ENCODE measurements around the gene PKDCC. TPM values are rescaled to one million over a fixed set of nuclear protein-coding genes. Genes with fewer than 3 reads are reported as not detected.
A peak's percentile ranks its signal among the peaks of the same experiment; 100 is the strongest.

Gene PKDCC
- total RNA-seq, 4 donors from 2014 or later, result 152 to 246 (median 186) TPM

DNA sequence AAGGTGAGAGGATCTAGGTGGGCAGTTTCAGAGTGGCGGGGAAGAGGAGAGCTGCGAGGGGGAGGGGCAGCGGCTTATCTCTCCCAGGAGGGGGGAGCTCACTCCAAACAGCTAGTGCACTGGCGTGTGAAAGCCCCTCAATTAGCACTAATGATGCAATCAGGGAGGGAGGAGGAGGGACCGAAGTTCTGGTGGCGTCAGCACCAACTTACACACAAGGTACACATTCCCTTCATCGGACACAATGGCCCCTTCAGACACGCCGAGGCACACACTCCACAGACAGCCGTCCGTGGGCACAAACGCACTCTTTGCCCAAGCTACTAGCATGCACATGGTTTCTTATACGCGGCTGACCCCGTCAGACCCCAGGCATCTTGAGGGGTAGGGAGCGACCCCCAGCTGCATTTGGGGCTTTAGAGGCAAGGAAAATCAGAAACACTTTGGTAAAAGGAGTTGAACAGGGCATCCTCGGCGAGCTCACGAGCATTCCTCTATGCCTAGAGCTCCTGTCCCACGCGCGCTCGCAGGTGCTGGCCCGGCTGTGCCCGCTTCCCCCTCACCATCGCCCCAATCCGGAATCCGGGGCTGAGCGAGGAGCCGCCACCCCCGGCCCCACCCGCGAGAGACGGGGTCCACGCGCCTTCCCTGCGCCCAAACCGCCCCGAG lies 868 bp upstream of the PKDCC start:
- intact Hi-C loops (cut with DNase I; ENCODE audit: low total_unique reads), result loop anchor here (2.0 to 5.0 kb wide), 2 partner anchors 80 to 315 kb away; partner anchors contain the start of gene COX7A2L
- in situ Hi-C loops (cut with MboI; ENCODE audit: low sequenced_read_pairs in 4 of 4), result no loop called here
- ATAC-seq, result peak in 1 of 2 donors; percentile 3
- Histone ChIP-seq H3K27me3 (no peaks in the 10 kb centered on the region), H3K36me3 (no peaks in the 10 kb centered on the region), H3K4me1 (peaks cover 12 to 27% of the 10 kb centered on the region in 2 donors), H3K4me3 (peak overlapping the region; percentile 73 to 90 (median 85)), H3K27ac (peak overlapping the region; percentile 88 to 94 (median 94)), H3K9me3 (no peaks in the 10 kb centered on the region)
- no peak for TF ChIP-seq POLR2A (IDR thresholded peaks at IDR 0.05)
- TF ChIP-seq, protein P1, sequence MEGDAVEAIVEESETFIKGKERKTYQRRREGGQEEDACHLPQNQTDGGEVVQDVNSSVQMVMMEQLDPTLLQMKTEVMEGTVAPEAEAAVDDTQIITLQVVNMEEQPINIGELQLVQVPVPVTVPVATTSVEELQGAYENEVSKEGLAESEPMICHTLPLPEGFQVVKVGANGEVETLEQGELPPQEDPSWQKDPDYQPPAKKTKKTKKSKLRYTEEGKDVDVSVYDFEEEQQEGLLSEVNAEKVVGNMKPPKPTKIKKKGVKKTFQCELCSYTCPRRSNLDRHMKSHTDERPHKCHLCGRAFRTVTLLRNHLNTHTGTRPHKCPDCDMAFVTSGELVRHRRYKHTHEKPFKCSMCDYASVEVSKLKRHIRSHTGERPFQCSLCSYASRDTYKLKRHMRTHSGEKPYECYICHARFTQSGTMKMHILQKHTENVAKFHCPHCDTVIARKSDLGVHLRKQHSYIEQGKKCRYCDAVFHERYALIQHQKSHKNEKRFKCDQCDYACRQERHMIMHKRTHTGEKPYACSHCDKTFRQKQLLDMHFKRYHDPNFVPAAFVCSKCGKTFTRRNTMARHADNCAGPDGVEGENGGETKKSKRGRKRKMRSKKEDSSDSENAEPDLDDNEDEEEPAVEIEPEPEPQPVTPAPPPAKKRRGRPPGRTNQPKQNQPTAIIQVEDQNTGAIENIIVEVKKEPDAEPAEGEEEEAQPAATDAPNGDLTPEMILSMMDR (IDR thresholded peaks at IDR 0.05 in 4 of 5, conservative IDR thresholded peaks at IDR 0.05 in 1 of 5), result no peak
- DNase-seq, result no peak

DNA sequence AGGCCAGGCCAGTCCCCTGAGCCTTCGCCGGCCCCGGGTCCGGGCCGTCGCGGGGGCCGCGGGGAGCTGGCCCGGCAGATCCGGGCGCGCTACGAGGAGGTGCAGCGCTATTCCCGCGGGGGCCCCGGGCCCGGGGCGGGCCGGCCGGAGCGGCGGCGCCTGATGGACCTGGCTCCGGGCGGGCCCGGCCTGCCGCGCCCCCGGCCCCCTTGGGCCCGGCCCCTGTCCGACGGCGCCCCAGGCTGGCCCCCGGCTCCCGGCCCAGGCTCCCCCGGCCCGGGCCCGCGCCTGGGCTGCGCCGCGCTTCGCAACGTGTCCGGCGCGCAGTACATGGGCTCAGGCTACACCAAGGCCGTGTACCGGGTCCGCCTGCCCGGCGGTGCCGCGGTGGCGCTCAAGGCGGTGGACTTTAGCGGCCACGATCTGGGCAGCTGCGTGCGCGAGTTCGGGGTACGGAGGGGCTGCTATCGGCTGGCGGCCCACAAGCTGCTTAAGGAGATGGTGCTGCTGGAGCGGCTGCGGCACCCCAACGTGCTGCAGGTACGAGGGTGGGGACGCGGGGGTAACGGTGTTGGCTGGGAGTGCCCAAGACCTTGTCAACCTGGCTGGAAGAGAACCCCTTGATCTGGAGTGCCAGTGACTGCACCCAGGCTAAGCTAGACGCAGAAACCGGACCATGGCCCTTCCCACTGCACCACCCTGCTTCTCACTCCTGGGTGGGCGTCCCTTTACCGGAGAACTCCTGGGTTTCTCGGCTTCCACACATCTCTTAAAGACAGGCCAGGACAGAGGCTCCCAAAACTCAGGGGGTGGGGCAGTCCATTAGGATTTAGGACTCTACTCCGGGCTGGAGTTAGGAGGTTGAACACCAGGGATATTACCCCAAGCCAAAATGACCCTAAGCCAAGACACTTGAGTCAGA lies 739 bp downstream of the PKDCC start:
- Histone ChIP-seq H3K9me3 (no peaks in the 10 kb centered on the region), H3K36me3 (no peaks in the 10 kb centered on the region), H3K4me3 (peak overlapping the region; percentile 74 to 86 (median 80)), H3K27ac (peak overlapping the region; percentile 94 to 99 (median 98)), H3K4me1 (peaks cover 27 to 42% of the 10 kb centered on the region in 2 donors), H3K27me3 (no peaks in the 10 kb centered on the region)
- in situ Hi-C loops (cut with MboI; ENCODE audit: low sequenced_read_pairs in 4 of 4) (no loop called here), intact Hi-C loops (cut with DNase I; ENCODE audit: low total_unique reads) (loop anchor here (1.0 to 5.0 kb wide), 2 partner anchors 122 to 314 kb away; partner anchors contain the start of gene COX7A2L)
- ATAC-seq (peak; percentile 11), DNase-seq (no peak)
- TF ChIP-seq, protein P1 (IDR thresholded peaks at IDR 0.05 in 4 of 5, conservative IDR thresholded peaks at IDR 0.05 in 1 of 5), result no peak
- TF ChIP-seq POLR2A (IDR thresholded peaks at IDR 0.05), result no peak

DNA sequence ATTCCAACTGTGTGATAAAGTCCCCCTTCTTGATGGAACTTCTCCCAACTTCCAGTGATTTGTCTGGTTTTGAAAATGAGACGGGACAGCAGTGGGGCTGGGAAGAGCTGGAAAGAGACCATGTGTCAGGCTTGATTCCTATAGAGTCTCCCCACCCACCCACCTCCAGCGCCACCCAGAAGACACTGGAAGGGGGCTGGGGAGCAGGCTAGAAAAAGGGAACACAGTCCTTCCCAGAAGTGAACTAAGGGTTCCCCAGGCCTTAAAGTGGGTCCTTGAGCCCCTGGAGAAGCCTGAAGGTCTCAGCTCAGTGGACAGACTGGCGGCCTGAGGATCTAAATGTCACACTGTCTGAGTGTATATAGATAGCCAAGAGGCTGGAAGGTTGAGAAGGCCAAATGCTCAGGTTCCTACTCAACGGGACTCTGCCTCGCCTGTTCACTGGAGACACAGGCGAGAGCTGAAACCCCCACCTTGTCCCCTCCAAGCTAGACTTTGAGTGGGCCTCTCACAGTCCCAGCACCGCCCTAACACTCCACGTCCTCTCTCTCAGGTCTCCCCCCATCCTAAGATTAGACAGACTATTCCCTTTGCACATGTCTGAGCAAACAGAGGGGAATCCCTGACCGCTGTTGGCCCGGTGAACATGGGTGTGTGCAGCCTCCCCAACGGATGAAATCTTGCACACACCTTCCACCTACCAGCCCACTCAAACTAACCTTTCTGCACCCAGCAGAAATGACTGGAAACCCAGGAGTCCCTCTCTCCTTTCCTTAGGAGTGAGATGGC lies 1.6 kb downstream of the PKDCC start:
- peak; percentile 2 to 15 for ATAC-seq

More for the DNA sequence above, 1.6 kb downstream of the PKDCC start:
- Histone ChIP-seq H3K27ac (peak overlapping the region; percentile 94 to 99 (median 98)), H3K4me1 (peaks cover 36 to 49% of the 10 kb centered on the region in 2 donors), H3K27me3 (no peaks in the 10 kb centered on the region), H3K4me3 (peak overlapping the region; percentile 74 to 86 (median 80)), H3K36me3 (no peaks in the 10 kb centered on the region), H3K9me3 (no peaks in the 10 kb centered on the region)
- TF ChIP-seq POLR2A (IDR thresholded peaks at IDR 0.05), result peak; percentile 36 to 69
- TF ChIP-seq, protein P1 (IDR thresholded peaks at IDR 0.05 in 4 of 5, conservative IDR thresholded peaks at IDR 0.05 in 1 of 5), result no peak
- intact Hi-C loops (cut with DNase I; ENCODE audit: low total_unique reads) (loop anchor here (1.0 to 5.0 kb wide), 2 partner anchors 123 to 313 kb away; partner anchors contain the start of gene COX7A2L), in situ Hi-C loops (cut with MboI; ENCODE audit: low sequenced_read_pairs in 4 of 4) (loop anchor here in 1 of 4 donors (5.0 kb wide), 1 partner anchor 122 kb away; no protein-coding TSS in a partner anchor)
- DNase-seq, result no peak
